ENCODE data around the gene DNMT3B.

- no peak for TF ChIP-seq CTCF (IDR thresholded peaks at IDR 0.05; ENCODE audit: low read depth, low read length)
- TF ChIP-seq POLR2A (IDR thresholded peaks at IDR 0.05; ENCODE audit: extremely low read depth, insufficient read length), result no peak
- TF ChIP-seq MYC (IDR thresholded peaks at IDR 0.05; ENCODE audit: low read depth, low read length), result no peak
- TF ChIP-seq MAX (IDR thresholded peaks at IDR 0.05; ENCODE audit: low read depth, low read length), result no peak
These were observed 84.7 kb downstream of the DNMT3B start for GRCh38 chr20:32846852-32847251.
